Measurements from ENCODE around the gene PROC.
"Not testable (repeated sequence)": the region's sequence is repeated elsewhere in the genome, so short reads cannot be mapped to it uniquely, and the experiment has no call there.

PROC gene

DNA sequence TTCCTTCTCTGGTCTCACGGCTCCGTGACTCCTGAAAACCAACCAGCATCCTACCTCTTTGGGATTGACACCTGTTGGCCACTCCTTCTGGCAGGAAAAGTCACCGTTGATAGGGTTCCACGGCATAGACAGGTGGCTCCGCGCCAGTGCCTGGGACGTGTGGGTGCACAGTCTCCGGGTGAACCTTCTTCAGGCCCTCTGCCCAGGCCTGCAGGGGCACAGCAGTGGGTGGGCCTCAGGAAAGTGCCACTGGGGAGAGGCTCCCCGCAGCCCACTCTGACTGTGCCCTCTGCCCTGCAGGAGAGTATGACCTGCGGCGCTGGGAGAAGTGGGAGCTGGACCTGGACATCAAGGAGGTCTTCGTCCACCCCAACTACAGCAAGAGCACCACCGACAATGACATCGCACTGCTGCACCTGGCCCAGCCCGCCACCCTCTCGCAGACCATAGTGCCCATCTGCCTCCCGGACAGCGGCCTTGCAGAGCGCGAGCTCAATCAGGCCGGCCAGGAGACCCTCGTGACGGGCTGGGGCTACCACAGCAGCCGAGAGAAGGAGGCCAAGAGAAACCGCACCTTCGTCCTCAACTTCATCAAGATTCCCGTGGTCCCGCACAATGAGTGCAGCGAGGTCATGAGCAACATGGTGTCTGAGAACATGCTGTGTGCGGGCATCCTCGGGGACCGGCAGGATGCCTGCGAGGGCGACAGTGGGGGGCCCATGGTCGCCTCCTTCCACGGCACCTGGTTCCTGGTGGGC is 10.0 kb downstream of the PROC start:
- no peak for DNase-seq (ENCODE audit: low read depth)

DNA sequence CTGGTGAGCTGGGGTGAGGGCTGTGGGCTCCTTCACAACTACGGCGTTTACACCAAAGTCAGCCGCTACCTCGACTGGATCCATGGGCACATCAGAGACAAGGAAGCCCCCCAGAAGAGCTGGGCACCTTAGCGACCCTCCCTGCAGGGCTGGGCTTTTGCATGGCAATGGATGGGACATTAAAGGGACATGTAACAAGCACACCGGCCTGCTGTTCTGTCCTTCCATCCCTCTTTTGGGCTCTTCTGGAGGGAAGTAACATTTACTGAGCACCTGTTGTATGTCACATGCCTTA is 10.5 kb downstream of the PROC start:
- no peak for DNase-seq (ENCODE audit: low read depth)

DNA sequence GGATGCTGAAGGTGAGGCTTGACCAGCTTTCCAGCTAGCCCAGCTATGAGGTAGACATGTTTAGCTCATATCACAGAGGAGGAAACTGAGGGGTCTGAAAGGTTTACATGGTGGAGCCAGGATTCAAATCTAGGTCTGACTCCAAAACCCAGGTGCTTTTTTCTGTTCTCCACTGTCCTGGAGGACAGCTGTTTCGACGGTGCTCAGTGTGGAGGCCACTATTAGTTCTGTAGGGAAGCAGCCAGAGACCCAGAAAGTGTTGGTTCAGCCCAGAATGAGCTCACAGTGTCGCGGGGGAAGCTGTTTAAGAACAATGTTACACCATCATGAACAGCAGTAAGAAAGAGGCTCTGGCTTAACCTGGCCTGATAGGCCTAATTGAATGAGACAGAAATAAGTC is 11.1 kb downstream of the PROC start:
- DNase-seq (ENCODE audit: low read depth), result no peak

DNA sequence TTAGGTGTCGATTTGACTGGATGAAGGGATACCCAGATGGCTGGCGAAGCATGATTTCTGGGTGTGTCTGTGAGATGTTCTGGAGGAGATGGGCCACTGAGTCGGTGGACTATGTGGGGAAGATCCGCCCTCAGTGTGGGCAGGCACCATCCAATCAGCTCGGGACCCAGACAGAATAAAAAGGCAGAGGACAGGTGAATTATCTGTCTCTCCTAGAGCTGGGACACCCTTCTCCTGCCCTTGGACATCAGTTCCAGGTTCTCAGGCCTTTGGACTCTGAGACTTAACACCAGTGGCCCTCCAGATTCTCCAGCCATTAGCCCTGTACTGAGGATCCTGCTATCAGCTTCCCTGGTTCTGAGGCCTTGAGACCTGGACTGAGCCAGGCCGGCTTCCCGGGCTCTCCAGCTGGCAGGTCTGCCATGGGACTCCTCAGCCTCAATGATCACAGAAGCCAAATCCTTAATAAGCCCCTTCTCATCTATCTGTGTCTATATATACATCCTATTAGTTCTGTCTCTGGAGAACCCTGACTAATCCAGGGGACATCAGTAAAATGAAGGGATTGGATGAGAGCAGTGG is 11.7 kb downstream of the PROC start:
- no peak for DNase-seq (ENCODE audit: low read depth)

DNA sequence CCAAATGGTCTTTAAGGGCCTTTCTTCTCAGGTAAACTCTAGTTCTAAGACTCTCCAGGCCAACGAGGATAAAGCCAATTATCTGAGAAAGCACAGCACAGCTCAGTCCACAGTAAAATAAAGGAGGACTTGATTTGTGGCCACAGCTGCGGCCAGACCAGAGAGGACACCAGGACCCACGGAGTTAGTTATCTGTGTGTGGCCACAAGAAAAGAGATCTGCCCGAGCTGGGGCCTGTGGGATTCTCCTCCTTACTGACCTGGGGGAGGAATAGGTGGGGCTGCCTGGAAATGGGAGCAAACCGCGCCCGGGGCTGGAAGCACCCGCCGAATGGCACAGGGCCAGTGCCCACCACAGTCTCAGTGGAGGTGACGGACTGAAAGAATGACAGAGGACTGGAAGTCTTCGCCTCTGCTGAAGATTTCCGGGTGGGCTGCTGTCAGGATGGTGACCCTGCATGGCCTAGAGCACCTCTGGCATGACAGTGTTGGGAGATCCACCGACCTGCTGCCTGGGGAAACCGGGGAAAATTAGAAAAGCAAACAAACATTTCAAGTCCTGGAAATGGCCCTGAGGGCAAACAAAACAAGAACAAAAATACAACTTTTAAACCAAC is 13.3 kb downstream of the PROC start:
- no peak for DNase-seq (ENCODE audit: low read depth)

DNA sequence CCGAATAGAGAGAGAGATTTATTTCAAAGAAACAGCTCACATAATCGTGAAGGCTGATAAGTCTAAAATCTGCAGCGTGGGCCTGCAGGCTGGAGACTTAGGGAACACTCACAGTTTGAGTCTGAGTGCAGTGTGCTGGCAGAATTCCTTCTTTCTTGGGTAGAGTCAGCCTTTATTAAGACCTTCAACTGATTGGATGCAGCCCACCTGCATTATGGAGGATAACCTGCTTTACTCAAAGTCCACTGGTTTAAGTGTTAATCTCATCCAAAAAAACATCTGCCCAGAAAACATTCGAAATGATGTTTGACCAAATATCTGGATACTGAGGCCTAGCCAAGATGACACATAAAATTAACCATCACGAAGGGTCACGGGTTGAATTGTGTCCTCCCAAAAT is 16.3 kb downstream of the PROC start:
- no peak for DNase-seq (ENCODE audit: low read depth)

DNA sequence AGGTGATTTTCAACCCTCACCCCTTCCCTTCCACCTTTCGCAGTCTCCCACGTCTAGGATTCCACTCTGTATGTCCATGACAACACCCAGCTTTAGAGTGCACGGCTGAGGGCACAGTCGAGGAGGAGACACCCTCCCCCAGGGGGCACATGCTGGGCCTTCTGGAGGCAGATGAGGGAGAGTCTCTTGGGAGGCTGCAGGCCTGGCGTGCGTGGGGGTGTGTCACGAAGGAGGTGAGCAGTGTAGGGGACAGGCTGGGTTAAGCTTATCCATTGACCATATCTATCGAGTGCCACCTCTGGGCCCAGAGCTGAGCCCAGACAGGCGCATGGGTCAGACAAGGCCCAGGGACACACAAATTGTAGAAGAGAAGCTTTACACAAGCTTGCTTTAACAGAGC is 18.8 kb downstream of the PROC start:
- DNase-seq (ENCODE audit: low read depth), result no peak

DNA sequence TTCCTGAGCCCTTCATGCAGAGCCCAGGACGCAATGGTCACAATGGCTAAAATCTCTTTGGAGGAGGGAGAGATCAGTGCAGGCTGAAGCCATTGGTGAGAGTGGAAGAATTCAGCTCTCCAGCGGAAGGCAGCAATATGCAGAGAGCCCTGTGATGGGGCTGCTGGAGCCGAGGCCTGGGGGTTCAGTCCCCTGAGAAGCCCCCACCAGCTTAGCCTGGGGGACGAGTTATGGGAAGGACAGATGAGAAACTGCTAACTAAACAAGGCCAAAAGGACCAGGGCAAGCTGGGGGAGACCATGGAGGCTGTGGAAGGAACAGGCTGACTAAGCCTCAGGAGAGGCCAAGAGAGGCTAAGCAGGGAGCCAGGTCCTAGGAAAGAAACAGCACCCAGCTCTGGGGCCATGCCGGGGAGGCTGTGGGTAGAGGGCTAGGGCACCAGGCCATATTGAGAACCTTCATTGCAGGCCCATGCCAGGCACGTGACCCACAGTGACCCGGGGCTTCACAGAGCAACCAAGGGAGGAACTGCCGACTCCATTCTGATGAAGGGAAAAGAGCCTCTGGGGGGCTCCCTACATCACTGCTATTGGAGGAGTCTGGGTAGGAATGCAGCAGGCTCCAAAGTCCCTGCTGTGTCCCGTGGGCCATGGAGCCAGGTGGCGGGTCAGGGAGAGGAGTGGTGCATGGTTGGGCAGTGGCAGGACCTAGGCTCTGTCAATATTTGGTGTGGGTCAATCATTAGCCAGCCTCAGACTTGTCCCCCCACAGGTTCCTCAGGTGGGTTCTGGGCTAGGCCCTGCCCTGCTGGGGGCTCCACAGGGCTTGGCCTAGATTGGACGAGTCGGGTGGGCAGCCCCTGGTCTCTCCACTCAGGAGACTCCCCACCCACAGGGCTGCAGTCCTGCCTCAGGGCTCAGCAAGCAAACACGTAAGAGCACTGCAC is 19.8 kb downstream of the PROC start:
- no peak for DNase-seq (ENCODE audit: low read depth)

DNA sequence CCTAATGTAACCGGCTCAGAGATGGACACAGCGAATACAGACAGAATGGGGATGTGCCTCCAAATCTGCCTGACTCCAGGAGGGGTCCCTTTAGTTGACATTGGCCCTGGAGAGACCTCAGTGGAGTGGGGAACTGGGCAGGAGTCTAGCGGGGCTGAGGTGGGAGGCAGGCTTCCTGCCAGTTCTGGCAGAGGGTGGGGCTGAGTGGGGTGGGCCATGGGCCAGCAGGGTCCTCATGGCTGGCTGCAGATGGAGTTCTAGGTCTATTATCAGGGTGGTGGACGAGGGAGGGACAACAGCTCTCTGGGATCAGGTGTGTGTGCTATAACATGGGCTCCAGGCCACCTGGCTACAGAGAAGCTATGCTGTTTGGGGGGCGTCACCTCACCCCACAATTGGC is 21.1 kb downstream of the PROC start:
- DNase-seq (ENCODE audit: low read depth), result no peak

DNA sequence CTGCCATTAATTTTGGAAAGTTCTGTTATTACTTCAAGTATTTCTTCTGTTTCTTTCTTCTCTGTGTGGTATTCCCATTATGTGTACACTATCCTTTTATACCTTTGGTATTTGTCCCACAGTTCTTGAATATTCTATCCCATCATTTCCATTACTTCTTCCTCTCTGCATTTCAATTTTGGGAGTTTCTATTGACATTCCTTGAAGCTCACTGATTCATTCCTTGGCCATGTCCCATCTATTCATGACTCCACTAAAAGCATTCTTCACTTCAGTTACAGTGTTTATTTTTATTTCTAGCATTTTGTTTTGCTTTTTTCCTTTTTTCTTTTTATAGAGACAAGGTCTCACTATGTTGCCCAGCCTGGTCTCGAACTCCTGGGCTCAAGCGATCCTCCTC is 30.3 kb downstream of the PROC start:
- DNase-seq (ENCODE audit: low read depth), result no peak

DNA sequence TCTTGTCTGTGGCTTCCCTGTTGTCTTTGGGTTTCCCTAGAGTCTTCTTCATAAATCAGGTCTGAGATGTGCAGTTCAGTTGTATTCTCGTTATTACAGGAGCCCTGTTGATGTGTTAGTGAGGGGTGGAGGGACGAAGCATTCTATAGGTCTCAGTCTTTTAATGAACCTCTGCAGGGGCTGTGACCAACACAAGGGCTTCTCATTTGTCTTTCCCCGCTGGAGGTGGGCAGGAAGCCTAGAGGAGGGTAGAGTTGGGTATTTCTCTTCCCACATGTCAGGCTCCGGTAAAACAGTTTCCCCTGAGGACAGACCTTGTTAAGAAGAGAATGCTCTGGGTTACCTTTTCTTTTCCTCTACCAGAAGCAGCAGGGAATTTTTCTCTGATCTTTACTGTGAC is 31.2 kb downstream of the PROC start:
- no peak for DNase-seq (ENCODE audit: low read depth)

DNA sequence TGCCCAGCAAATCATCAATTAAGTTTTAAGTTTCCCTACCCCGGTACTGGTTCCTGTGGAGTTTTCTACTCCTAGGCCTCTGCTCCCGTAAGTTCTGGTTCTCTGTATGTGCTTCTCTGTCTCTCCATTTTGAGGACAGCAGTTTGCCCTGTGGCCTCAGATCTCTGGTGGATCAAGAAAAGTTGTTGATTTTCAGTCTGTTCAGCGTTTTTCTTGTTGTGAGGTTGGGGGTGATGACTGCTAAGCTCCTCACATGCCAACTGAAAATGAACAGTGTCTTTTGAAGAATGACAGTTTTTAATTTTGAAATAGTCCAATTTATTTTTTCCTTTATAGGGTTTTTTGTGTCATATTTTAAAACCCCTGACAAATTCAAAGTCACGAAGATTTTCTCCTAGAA is 31.7 kb downstream of the PROC start:
- DNase-seq (ENCODE audit: low read depth), result no peak

DNA sequence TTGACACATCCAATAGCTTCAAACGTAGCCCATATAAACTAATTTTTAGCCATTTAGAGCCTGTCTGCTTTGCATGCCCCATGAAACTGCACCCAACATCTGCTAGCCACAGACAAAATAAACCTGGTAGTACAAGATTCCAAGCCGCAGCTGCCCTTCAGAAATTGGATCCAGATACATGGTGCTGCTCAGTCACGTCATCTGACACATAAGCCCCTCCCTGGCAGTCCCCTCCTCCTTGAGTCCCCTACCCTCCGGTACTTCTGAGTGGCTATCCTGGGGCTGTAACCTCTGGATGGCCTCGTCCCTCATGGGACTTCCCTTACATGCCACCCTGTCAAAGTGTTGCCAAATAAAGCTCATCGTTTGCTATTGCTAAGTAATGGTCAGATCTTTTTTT is 33.8 kb downstream of the PROC start:
- no peak for DNase-seq (ENCODE audit: low read depth)

DNA sequence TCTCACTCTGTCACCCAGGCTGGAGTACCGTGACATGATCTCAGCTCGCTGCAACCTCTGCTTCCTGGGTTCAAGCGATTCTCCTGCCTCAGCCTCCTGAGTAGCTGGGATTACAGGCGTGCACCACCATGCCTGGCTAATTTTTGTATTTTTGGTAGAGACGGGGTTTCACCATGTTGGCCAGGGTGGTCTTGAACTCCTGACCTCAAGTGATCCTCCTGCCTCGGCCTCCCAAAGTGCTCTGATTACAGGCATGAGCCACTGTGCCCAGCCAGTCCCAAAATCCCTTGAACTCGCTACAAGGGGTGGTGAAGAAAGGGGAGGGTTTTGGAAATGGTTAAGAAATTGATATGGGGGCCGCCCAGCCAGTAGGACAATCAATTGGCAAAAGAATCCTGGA is 34.2 kb downstream of the PROC start:
- not testable (repeated sequence) for DNase-seq (ENCODE audit: low read depth)

DNA sequence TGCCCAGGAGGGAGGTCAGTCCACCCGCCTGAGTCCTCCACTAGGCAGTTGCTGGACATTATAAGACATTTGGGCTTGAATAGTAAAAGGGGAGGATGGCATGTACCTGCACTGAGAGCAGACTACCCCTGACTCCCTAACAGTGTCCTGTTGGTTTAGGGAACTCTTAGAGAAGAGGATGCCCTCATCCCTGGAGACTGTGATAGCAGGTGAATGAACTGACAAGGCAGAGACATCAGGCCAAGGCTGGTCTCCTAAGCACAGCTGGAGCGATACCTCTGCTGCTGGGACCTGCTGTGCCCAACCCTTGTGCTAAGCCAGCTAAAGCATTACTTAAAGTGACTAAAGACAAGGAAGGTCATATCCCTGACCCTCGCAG is 34.8 kb downstream of the PROC start:
- DNase-seq (ENCODE audit: low read depth), result no peak

DNA sequence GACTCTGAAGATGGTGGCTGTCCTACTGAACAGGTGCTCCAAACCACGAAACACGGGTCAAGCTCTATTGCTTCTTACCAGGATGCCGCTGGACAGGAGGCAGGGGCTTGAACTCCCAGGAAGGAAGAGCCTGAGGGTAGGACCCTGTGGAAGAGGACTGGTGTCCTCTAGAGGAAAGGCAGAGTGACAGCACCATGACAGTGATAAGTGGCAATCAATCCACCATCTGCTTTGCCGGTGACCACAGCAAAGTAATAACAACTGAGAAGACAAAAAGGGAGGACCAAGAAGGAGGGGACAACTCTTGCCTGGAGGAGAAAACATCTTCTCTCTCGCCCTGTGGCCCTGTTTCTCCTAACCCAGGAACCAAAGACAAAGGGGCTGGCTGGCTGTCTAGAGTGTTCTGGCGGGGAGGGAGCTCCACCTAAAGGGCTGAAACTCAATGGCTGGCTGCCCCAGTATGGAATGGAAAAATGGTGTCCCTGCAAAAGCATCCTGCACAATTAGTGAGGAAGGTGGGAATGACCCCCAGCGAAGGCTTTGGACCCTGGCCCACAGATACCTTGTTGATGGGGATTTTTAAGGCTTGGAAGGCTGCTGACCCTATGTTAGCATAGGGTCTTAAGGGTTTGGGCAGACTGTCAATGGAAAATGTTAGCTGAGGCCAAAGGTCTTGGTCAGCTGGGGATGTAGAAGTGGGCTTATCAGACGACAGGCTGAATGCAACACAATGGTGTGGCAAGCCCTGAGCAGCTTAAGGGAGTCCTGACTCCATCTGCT is 35.4 kb downstream of the PROC start:
- DNase-seq (ENCODE audit: low read depth), result no peak

DNA sequence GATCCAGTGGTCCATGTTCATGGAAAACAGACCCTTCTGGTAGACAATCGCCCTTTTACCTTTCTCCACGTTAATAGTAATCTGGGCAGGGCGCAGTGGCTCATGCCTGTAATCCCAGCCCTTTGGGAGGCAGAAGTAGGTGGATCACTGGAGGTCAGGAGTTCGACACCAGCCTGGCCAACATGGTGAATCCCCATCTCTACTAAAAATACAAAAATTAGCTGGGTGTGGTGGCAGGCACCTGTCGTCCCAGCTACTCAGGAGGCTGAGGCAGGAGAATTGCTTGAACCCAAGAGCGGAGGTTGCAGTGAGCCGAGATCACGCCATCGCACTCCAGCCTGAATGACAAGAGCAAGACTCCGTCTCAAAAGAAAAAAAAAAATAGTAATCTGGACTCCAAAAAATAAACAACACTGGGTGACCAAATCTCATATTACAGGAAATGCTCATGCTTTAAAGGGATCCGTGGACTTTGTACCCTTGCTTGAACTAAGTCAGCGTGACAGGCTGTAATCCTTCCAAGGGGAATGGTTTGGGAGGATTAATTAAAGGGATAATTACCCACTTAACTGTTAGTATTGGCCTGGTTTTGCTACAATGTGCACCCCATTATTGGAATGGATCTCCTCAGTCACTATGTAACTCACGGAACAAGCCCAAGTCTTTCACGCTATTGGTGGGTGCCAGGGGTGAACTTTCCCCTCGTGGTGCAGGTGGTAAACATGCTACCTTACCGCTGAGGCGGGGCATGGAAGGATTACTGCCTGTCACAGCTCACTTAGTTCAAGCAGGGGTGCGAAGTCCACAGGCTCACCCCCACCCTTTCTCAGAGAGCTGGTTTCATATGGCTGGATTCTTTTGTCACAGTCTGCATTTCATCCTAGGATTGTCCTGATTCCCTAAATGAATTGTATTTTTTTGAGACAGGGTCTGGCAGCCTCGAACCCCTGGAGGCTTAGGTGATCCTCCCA is 36.7 kb downstream of the PROC start:
- no peak for DNase-seq (ENCODE audit: low read depth)

DNA sequence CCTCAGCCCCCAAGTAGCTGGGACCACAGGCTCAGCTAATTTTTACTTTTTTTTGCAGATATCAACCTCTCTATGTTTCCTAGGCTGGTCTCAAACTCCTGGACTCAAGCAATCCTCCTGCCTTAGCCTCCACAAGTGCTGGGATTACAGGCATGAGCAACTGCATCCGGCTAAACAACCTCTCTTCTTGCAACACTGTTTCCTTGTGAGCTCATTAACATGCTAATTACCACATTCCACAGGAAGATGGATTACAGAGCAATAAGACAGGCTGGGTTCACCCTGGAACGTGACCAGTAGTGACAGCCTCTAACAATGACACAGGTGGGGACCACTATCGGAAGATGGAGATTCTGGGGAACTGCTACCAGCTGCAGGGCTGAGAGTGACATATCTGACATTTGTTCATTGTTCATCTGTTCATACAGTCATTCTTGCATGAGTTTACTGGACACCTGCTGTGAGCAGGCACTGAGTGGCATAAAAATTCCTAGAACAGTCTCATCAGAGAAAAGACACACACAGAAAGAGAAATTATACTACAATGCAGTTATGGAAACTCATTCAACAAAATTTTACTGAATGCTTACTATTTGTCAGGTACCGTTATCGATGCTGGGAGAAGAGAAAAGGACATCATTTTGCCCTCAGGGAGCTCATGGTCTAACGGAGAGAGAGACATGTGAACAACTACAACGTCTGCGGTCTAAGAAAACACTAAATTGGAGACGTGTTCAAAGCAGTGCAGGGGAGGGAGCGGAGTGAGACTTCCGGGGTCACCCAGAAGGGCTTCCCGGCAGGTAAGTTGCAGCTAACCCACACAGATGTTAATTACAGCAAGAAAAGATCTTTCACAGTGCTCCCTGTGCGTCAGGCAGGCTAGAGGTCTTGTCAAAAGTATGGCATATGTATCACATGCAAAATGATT is 37.6 kb downstream of the PROC start:
- DNase-seq (ENCODE audit: low read depth), result no peak

DNA sequence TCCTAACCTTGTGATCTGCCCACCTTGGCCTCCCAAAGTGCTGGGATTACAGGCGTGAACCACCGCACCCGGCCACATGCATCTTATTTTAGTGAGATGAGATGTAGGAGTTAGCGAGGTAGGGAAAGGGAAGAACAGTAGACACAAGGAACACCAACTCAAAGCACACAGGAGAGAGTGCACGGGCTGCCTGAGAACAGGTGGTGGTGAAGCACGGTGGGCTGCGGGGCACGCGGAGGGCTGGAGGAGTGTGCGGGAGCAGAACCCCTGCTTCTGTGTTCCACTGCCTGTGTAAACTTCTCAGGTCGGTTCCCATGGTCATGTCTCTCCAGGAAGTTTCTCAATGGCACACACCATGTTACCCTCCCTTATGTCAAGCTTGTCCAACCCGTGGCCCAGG is 38.7 kb downstream of the PROC start:
- DNase-seq (ENCODE audit: low read depth), result no peak

DNA sequence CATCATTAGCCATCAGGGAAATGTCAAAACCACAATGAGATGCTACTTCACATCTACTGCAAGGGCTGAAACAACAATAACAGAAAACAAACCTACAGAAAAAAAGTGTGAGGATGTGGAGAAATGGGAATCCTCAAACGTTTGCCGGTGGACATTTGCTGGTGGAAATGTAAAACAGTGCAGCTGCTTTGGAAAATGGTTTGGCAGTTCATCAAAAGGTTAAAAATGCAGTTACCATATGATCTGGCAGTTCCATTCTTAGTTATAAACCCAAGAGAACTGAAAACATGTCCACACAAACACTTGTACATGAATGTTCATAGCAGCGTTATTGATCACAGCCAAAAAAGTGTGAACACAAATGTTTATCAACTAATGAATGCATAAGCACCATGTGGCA is 44.2 kb downstream of the PROC start:
- DNase-seq (ENCODE audit: low read depth), result no peak
